ENCODE data around the gene IQGAP1. TPM values are rescaled to one million over a fixed set of nuclear protein-coding genes. Genes with fewer than 3 reads are reported as not detected.

The IQGAP1 gene
- total and polyA plus RNA-seq, 2 of the 4 experiments (the other 2 are of a cell fraction): 87.5 to 207 TPM

DNA sequence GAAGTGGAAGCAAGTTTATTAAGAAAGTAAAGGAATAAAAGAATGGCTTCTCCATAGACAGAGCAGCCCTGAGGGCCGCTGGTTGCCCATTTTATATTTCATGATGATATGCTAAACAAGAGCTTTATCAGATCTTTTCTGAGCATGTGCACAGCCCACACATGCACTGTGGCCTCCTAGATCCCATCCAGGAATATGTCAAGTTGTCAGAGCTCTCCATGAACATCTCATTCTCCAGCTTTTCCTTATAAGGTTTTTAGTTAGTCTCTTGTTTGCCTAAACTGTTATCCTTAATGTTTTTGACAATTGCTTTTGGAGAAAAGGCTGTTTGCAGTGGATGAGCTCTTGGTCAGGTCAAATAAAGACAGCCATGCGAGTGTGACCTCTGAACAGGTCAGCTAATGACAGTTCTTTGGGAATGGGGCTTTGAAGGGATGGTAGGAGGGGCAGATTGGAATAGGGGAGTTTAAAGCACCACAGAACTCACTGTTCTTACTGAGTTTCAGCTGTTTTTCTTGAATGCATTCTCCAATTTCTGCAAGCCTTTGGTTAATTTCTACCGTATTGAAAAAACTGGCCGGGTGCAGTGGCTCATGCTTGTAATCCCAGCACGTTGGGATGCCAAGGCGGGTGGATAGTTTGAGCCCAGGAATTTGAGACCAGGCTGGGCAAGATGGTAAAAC lies 72.2 kb downstream of the IQGAP1 start:
- 100% methylated on average over 2 of the region's 6 CpGs; no CpG with 5 or more reads in 1 of the 2 experiments for WGBS, 2 experiments (ENCODE audit: extremely low coverage in 2 of 2, insufficient read length in 1 of 2)
- Histone ChIP-seq H3K4me2 (ENCODE audit: low read depth, low read length) (no peak overlapping the region), H3K18ac (ENCODE audit: low read depth, low read length) (no peak overlapping the region), H3K27ac (ENCODE audit: insufficient read depth, low read length) (no peak overlapping the region), H2BK15ac (ENCODE audit: low read depth, low read length) (no peak overlapping the region), H4K5ac (ENCODE audit: low read depth, low read length) (no peak overlapping the region), H3K9me3 (ENCODE audit: control insufficient read depth, insufficient read depth, low read length) (no peaks in the 10 kb centered on the region), H3K27me3 (ENCODE audit: control insufficient read depth, insufficient read depth, low read length) (no peaks in the 10 kb centered on the region), H2BK5ac (ENCODE audit: low read depth, low read length, poor library complexity, severe bottlenecking) (no peak overlapping the region), H3K9me1 (ENCODE audit: insufficient read depth, low read length) (peaks cover 6% of the 10 kb centered on the region), H2AK9ac (replicated peaks; ENCODE audit: low read depth, low read length, poor library complexity) (no peak overlapping the region), H4K8ac (ENCODE audit: low read depth in 2 of 2, low read length in 2 of 2) (no peak overlapping the region), H3K14ac (replicated peaks; ENCODE audit: low read depth, low read length) (no peak overlapping the region), H3K56ac (ENCODE audit: extremely low read depth, insufficient read depth, low read length) (no peak overlapping the region), H2AK5ac (ENCODE audit: low read depth, low read length) (peak overlapping the region; percentile 40; the same call in 1 of the 2 replicates), H3K23ac (ENCODE audit: low read depth, low read length) (no peak overlapping the region), H4K91ac (ENCODE audit: insufficient read depth, low read depth, low read length) (no peak overlapping the region), H2AFZ (replicated peaks; ENCODE audit: low read length, poor library complexity) (no peak overlapping the region), H3K4me1 (ENCODE audit: control insufficient read depth, insufficient read depth, low read length) (peaks cover 3% of the 10 kb centered on the region), H3K36me3 (ENCODE audit: control insufficient read depth, insufficient read depth, low read length) (peaks cover 20% of the 10 kb centered on the region), H4K20me1 (ENCODE audit: insufficient read depth, low read length) (peaks cover 30% of the 10 kb centered on the region; the same call in 1 of the 2 replicates), H3K9ac (ENCODE audit: low read depth, low read length) (no peak overlapping the region), H2BK120ac (ENCODE audit: low read depth, low read length) (no peak overlapping the region; the same call in 1 of the 2 replicates), H3K4ac (ENCODE audit: low read depth, low read length) (no peak overlapping the region), H2BK20ac (ENCODE audit: low read depth, low read length) (no peak overlapping the region), H3K4me3 (ENCODE audit: insufficient read depth, low read depth, low read length) (no peak overlapping the region), H3K79me1 (ENCODE audit: low read depth in 1 of 2, low read length in 2 of 2) (peaks cover 32 to 64% of the 10 kb centered on the region in 2 experiments)
- intact Hi-C loops (cut with micrococcal nuclease): no loop called here
- POLR2A ChIA-PET (ENCODE audit: unreplicated experiment): no interaction called here
- TF ChIP-seq FOS (IDR thresholded peaks at IDR 0.05; ENCODE audit: low read depth, low read length): no peak
- ATAC-seq (ENCODE audit: low read depth) (no peak), DNase-seq (no peak)
- no TSS peak for BruUV-seq (replicated peaks)
- CTCF ChIA-PET: no interaction called here
- dilution Hi-C loops (cut with HindIII; ENCODE audit: low sequenced_read_pairs, unreplicated experiment): no loop called here
- in situ Hi-C loops (cut with MboI; ENCODE audit: low sequenced_read_pairs): no loop called here
